Measurements from ENCODE around the gene DPH7.

DNA sequence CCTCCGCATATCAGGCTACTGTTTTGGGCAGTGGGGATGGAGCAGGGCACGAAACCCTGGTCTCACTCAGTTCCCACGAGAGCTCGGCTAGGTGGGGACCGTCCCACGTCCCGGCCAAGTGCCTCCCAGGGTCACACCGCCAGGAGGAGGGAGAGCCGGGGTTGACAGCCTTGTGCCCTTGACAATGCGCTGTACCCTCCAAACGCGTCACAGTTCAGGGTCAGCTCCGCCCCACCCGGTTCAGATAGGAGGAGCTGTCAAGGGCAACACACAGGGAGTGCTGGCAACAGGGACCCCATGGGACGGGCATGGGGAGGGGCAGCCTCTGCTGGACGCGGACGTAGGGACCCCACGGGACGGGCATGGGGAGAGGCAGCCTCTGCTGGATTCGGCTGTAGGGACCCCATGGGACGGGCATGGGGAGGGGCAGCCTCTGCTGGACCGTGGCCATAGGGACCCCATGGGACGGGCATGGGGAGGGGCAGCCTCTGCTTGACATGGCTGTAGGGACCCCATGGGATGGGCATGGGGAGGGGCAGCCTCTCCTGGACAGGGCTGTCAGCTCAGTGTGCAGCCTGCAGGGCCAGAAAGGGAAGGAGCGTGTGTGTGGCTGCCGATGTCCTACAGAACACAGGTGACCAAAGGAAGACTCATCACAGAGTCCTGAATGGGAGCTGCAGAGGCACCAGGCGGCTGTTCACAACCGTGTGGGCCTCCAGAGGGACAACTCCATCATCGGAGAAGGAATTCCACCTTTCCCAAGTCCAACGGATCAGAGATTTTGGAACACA lies 57.9 kb downstream of the DPH7 start:
- no peak for TF ChIP-seq CTCF (IDR thresholded peaks at IDR 0.05; ENCODE audit: low read depth, low read length)
- TF ChIP-seq EZH2phosphoT487 (IDR thresholded peaks at IDR 0.05; ENCODE audit: low read depth), result no peak
